ENCODE data around the gene AHCYL1.

Gene AHCYL1

GRCh38 chr1:110060662-110061060 lies 76.1 kb downstream of the AHCYL1 start:
- no peak for DNase-seq (ENCODE audit: low read depth, low spot score)

GRCh38 chr1:110061341-110061740 lies 76.8 kb downstream of the AHCYL1 start:
- DNase-seq (ENCODE audit: low read depth, low spot score): no peak

GRCh38 chr1:110062612-110063011 lies 78.0 kb downstream of the AHCYL1 start:
- no peak for DNase-seq (ENCODE audit: low read depth, low spot score)

GRCh38 chr1:110063781-110064180 lies 79.2 kb downstream of the AHCYL1 start:
- DNase-seq (ENCODE audit: low read depth, low spot score): no peak

- DNase-seq (ENCODE audit: low read depth, low spot score): no peak
These were observed 80.2 kb downstream of the AHCYL1 start for GRCh38 chr1:110064576-110065337.

GRCh38 chr1:110065841-110066240 lies 81.3 kb downstream of the AHCYL1 start:
- DNase-seq (ENCODE audit: low read depth, low spot score): no peak

GRCh38 chr1:110067479-110067892 lies 82.9 kb downstream of the AHCYL1 start:
- no peak for DNase-seq (ENCODE audit: low read depth, low spot score)

- no peak for DNase-seq (ENCODE audit: low read depth, low spot score)
These were observed 83.5 kb downstream of the AHCYL1 start for GRCh38 chr1:110067893-110068645.

GRCh38 chr1:110068646-110069403 lies 84.3 kb downstream of the AHCYL1 start:
- no peak for DNase-seq (ENCODE audit: low read depth, low spot score)

GRCh38 chr1:110069404-110070281 lies 85.1 kb downstream of the AHCYL1 start:
- no peak for DNase-seq (ENCODE audit: low read depth, low spot score)

- no peak for DNase-seq (ENCODE audit: low read depth, low spot score)
These were observed 85.7 kb downstream of the AHCYL1 start for GRCh38 chr1:110070282-110070669.

GRCh38 chr1:110070671-110071242 lies 86.2 kb downstream of the AHCYL1 start, which contains the start of gene ALX3:
TSS of gene ALX3 (minus strand) at chr1:110070672. CDS start at chr1:110070612, 60 bp downstream.
- no peak for DNase-seq (ENCODE audit: low read depth, low spot score)

Data from brain pericyte (primary cell).